CD4-positive, alpha-beta T cell treated with Interleukin-2 at 100 ng/mL for 4 hours (primary cell): ENCODE results near the gene TENT4A.
"Not testable (repeated sequence)": the region's sequence is repeated elsewhere in the genome, so short reads cannot be mapped to it uniquely, and the experiment has no call there.

Experiments used
- DNase-seq: peaks from one replicate; pipeline ENCODE4 v3.0.0-alpha.2; 2020; ENCODE audit warnings: low spot score

TENT4A gene

GRCh38 chr5:6773342-6774035 lies 60.3 kb downstream of the TENT4A start:
- DNase-seq, result no peak

GRCh38 chr5:6774207-6774606 lies 61.0 kb downstream of the TENT4A start:
- not testable (repeated sequence) for DNase-seq

GRCh38 chr5:6774721-6775204 lies 61.5 kb downstream of the TENT4A start:
- no peak for DNase-seq

GRCh38 chr5:6775571-6775970 lies 62.3 kb downstream of the TENT4A start:
- no peak for DNase-seq

- peak; percentile 33 for DNase-seq
Measured at GRCh38 chr5:6780802-6781391, 67.7 kb downstream of the TENT4A start.

GRCh38 chr5:6781716-6782115 lies 68.5 kb downstream of the TENT4A start:
- no peak for DNase-seq

- DNase-seq, result no peak
Measured at GRCh38 chr5:6783787-6784186, 70.6 kb downstream of the TENT4A start.

- no peak for DNase-seq
Measured at GRCh38 chr5:6784481-6784880, 71.2 kb downstream of the TENT4A start.

GRCh38 chr5:6785161-6785860 lies 72.1 kb downstream of the TENT4A start:
- no peak for DNase-seq

- no peak for DNase-seq
Measured at GRCh38 chr5:6785861-6786180, 72.6 kb downstream of the TENT4A start.

GRCh38 chr5:6786786-6787495 lies 73.7 kb downstream of the TENT4A start:
- DNase-seq, result no peak

GRCh38 chr5:6787941-6788340 lies 74.7 kb downstream of the TENT4A start:
- DNase-seq, result no peak

- DNase-seq, result no peak
Measured at GRCh38 chr5:6788439-6788838, 75.2 kb downstream of the TENT4A start.

GRCh38 chr5:6788956-6789649 lies 75.9 kb downstream of the TENT4A start:
- DNase-seq, result no peak

GRCh38 chr5:6790346-6790865 lies 77.2 kb downstream of the TENT4A start:
- no peak for DNase-seq

- DNase-seq, result no peak
Measured at GRCh38 chr5:6791031-6791430, 77.8 kb downstream of the TENT4A start.

GRCh38 chr5:6792376-6792775 lies 79.1 kb downstream of the TENT4A start:
- DNase-seq, result no peak

GRCh38 chr5:6792911-6793471 lies 79.8 kb downstream of the TENT4A start:
- no peak for DNase-seq

GRCh38 chr5:6801236-6801635 lies 88.0 kb downstream of the TENT4A start:
- DNase-seq, result no peak

- DNase-seq, result no peak
Measured at GRCh38 chr5:6803981-6804550, 90.8 kb downstream of the TENT4A start.
